ENCODE measurements around the gene NSMCE4A.

DNA sequence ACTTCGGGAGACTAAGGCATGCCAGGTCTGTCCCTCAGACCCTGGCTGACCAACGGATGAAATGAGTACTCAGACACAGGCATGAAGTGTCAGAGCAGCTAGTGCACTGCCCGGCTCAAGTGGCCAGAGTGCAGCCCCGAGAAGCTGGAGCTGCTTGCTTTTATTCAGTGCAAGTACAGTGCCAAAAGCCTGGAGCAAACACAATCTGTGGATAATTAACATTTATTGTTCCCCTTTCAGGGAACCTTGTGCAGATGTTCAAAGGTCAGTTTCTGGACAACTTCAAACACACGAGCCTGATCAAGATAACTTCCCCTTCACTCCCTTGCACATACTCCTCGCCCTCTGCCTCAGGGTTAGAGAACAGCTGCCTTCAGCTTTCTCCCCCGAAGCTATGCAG, 39.3 kb downstream of the NSMCE4A start:
- TF ChIP-seq CTCF (IDR thresholded peaks at IDR 0.05) (no peak), POLR2A (IDR thresholded peaks at IDR 0.05) (no peak)

Data from heart left ventricle (tissue), 13 donors.